ENCODE measurements around the gene IL10. TPM values are rescaled to one million over a fixed set of nuclear protein-coding genes. Genes with fewer than 3 reads are reported as not detected.

IL10 gene
- polyA plus RNA-seq, 2 donors = 0.12 to 0.51 TPM

DNA sequence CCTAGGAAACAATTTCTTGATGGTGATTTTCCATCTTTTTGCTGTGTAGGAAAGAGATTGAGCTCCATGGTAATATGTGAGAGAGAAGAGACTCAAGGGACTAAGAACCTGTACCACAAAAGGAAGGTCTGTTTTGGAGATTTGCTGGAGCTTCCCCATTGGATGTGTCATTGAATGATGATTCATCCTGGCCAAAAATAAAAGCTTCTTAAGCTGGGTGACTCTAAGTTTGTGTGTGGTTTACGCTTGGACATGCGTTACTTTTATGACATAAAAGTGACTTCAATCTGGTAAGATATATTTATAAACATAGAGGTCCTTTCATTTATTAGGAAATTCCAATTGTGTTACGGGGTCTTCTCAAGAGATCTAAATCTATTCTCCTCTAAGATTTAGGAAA lies 19.2 kb downstream of the IL10 start:
- Histone ChIP-seq H3K4me3 (ENCODE audit: low read depth in 1 of 2, low read length in 2 of 2) (no peak overlapping the region), H3K36me3 (ENCODE audit: control insufficient read depth in 2 of 2, insufficient read depth in 2 of 2, low read length in 1 of 2) (no peaks in the 10 kb centered on the region), H3K27ac (ENCODE audit: low read depth in 2 of 2, low read length in 1 of 2) (no peak overlapping the region), H3K9me3 (ENCODE audit: control insufficient read depth in 2 of 2, insufficient read depth in 1 of 2, low read depth in 1 of 2, low read length in 1 of 2) (no peaks in the 10 kb centered on the region), H3K27me3 (ENCODE audit: control insufficient read depth in 1 of 2, insufficient read depth in 2 of 2, low read length in 2 of 2) (no peaks in the 10 kb centered on the region), H3K4me1 (ENCODE audit: control insufficient read depth in 2 of 2, insufficient read depth in 2 of 2, low read length in 1 of 2) (no peaks in the 10 kb centered on the region)
- WGBS, 2 donors = 74 to 81% methylated on average over 3 of the region's 3 CpGs

DNA sequence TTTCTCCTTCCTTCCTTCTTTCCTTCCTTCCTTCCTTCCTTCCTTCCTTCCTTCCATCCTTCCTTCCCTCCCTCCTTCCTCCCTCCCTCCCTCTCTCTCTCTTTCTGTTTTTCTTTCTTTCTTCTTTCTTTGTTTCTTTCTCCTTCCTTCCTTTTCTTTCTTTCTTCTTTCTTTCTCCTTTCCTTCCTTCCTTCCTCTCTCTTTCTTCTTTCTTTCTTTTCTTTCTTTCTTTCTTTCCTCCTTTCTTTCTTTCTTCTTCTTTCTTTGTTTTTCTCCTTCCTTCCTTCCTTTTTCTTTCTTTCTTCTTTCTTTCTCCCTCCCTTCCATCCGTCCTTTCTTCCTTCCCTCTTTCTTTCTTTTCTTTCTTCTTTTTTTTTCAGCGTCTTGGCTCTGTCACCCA lies 19.8 kb downstream of the IL10 start:
- no peaks in the 10 kb centered on the region for H3K9me3 ChIP-seq (ENCODE audit: control insufficient read depth in 2 of 2, insufficient read depth in 1 of 2, low read depth in 1 of 2, low read length in 1 of 2)

DNA sequence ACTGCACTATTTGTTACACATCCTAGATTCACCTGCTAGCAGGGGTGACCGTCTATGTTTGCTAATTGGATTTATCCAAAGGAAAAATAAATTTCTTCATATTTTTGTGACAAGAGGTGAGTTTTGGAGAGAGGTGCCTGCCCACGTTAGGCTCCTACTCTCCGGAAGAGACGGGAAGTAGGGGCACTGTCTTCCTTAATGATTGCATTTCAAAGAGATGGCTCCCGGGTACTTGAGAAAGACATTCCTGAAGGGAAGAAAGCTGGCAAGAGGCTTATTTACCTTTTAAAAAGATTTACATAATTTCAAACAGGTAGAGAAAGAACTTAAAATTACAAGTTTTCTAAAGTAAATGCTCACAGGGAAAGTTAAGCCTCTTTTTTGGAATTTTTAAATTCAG lies 20.4 kb downstream of the IL10 start:
- H3K4me3 ChIP-seq (ENCODE audit: low read depth in 1 of 2, low read length in 2 of 2) = no peak overlapping the region
- H3K36me3 ChIP-seq (ENCODE audit: control insufficient read depth in 2 of 2, insufficient read depth in 2 of 2, low read length in 1 of 2) = peaks cover 0 to 1% of the 10 kb centered on the region in 2 donors
- H3K9me3 ChIP-seq (ENCODE audit: control insufficient read depth in 2 of 2, insufficient read depth in 1 of 2, low read depth in 1 of 2, low read length in 1 of 2) = no peaks in the 10 kb centered on the region
- no peak overlapping the region for H3K27ac ChIP-seq (ENCODE audit: low read depth in 2 of 2, low read length in 1 of 2)
- no peaks in the 10 kb centered on the region for H3K27me3 ChIP-seq (ENCODE audit: control insufficient read depth in 1 of 2, insufficient read depth in 2 of 2, low read length in 2 of 2)
- H3K4me1 ChIP-seq (ENCODE audit: control insufficient read depth in 2 of 2, insufficient read depth in 2 of 2, low read length in 1 of 2) = no peaks in the 10 kb centered on the region
- 61 to 62% methylated on average over 5 of the region's 5 CpGs for WGBS, 2 donors

More for the DNA sequence above, 19.8 kb downstream of the IL10 start:
- no peak overlapping the region for H3K4me3 ChIP-seq (ENCODE audit: low read depth in 1 of 2, low read length in 2 of 2)
- no peaks in the 10 kb centered on the region for H3K36me3 ChIP-seq (ENCODE audit: control insufficient read depth in 2 of 2, insufficient read depth in 2 of 2, low read length in 1 of 2)
- no peak overlapping the region for H3K27ac ChIP-seq (ENCODE audit: low read depth in 2 of 2, low read length in 1 of 2)
- WGBS, 2 donors = 89 to 92% methylated on average over 2 of the region's 2 CpGs
- no peaks in the 10 kb centered on the region for H3K27me3 ChIP-seq (ENCODE audit: control insufficient read depth in 1 of 2, insufficient read depth in 2 of 2, low read length in 2 of 2)
- no peaks in the 10 kb centered on the region for H3K4me1 ChIP-seq (ENCODE audit: control insufficient read depth in 2 of 2, insufficient read depth in 2 of 2, low read length in 1 of 2)

DNA sequence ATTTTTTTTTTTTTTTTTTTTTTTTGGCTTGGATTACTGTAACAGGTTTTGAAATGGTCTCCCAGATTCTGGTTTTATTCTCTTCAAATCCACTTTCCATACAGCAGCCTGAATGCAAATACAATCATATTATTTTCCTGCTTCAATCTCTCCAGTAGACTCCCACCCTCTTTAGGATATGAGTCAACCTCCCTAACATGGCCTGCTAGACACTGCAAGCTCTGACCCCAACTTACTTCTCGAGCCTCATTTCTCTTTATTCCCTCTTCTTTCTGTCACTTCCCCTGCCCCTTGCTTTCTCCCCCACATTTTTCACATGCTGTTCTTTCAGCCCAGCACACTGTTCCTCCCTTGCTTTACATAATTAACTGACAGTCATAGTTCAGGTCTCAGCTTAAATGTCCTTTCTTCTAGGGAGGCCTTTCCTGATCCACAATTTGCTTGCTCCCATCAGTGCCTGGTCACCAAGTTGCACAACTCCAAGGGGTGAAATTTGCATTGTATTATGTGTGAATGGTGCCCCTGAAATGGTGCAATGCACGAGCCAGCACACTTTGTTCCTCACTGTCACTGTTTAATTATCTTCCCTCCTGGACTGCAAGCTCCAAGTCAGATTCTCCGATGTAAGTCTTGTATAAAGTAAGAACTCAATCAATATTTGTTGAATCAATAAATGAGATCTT lies 23.8 kb downstream of the IL10 start:
- no peaks in the 10 kb centered on the region for H3K9me3 ChIP-seq (ENCODE audit: control insufficient read depth in 2 of 2, insufficient read depth in 1 of 2, low read depth in 1 of 2, low read length in 1 of 2)
- 75 to 85% methylated on average over 3 of the region's 3 CpGs for WGBS, 2 donors

DNA sequence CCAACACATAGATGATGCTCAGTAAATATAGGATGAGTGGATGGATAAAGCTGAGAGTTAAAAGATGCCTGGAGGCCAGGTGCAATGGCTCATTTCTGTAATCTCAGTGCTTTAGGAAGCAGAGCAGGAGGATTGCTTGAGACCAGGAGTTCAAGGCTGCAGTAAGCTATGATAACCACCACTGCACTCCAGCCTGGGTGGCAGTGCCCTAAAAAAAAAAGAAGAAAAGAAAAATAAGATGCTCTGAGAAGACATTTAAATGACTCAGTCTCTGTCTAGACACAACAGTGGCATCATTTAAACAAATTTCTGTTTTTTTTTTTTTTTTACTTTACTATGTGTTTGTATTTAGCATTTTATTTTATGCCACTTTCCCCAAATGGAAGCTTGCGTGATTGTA lies 27.0 kb downstream of the IL10 start:
- Histone ChIP-seq H3K27ac (ENCODE audit: low read depth in 2 of 2, low read length in 1 of 2) (no peak overlapping the region), H3K27me3 (ENCODE audit: control insufficient read depth in 1 of 2, insufficient read depth in 2 of 2, low read length in 2 of 2) (no peaks in the 10 kb centered on the region), H3K36me3 (ENCODE audit: control insufficient read depth in 2 of 2, insufficient read depth in 2 of 2, low read length in 1 of 2) (peaks cover 0 to 1% of the 10 kb centered on the region in 2 donors), H3K9me3 (ENCODE audit: control insufficient read depth in 2 of 2, insufficient read depth in 1 of 2, low read depth in 1 of 2, low read length in 1 of 2) (no peaks in the 10 kb centered on the region), H3K4me3 (ENCODE audit: low read depth in 1 of 2, low read length in 2 of 2) (no peak overlapping the region), H3K4me1 (ENCODE audit: control insufficient read depth in 2 of 2, insufficient read depth in 2 of 2, low read length in 1 of 2) (no peaks in the 10 kb centered on the region)
- 95 to 97% methylated on average over 1 of the region's 1 CpG for WGBS, 2 donors

More for the DNA sequence above, 23.8 kb downstream of the IL10 start:
- Histone ChIP-seq H3K4me1 (ENCODE audit: control insufficient read depth in 2 of 2, insufficient read depth in 2 of 2, low read length in 1 of 2) (no peaks in the 10 kb centered on the region), H3K36me3 (ENCODE audit: control insufficient read depth in 2 of 2, insufficient read depth in 2 of 2, low read length in 1 of 2) (peaks cover 0 to 1% of the 10 kb centered on the region in 2 donors), H3K4me3 (ENCODE audit: low read depth in 1 of 2, low read length in 2 of 2) (no peak overlapping the region), H3K27ac (ENCODE audit: low read depth in 2 of 2, low read length in 1 of 2) (no peak overlapping the region), H3K27me3 (ENCODE audit: control insufficient read depth in 1 of 2, insufficient read depth in 2 of 2, low read length in 2 of 2) (no peaks in the 10 kb centered on the region)

DNA sequence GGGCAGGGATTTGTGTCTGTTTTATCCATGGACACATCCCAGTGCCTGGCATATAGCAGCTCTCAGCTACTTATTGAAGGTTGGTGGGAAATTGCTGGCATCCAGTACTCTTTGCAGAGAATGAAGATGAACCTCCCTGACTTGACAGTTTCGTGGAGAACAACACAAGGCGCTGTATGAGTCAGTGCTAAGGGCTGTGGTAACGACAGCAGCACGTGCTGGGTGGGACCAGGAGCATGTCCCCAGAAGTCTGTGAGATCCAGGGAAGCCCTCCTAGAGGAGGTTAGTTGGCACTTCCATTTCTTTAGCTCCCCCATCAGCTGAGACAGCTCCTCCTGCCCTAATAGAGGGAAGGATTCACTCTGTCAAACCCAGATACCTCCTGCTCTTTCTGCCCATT lies 27.6 kb downstream of the IL10 start:
- Histone ChIP-seq H3K27ac (ENCODE audit: low read depth in 2 of 2, low read length in 1 of 2) (no peak overlapping the region), H3K36me3 (ENCODE audit: control insufficient read depth in 2 of 2, insufficient read depth in 2 of 2, low read length in 1 of 2) (peaks cover 0 to 1% of the 10 kb centered on the region in 2 donors), H3K4me1 (ENCODE audit: control insufficient read depth in 2 of 2, insufficient read depth in 2 of 2, low read length in 1 of 2) (no peaks in the 10 kb centered on the region), H3K9me3 (ENCODE audit: control insufficient read depth in 2 of 2, insufficient read depth in 1 of 2, low read depth in 1 of 2, low read length in 1 of 2) (no peaks in the 10 kb centered on the region), H3K4me3 (ENCODE audit: low read depth in 1 of 2, low read length in 2 of 2) (no peak overlapping the region), H3K27me3 (ENCODE audit: control insufficient read depth in 1 of 2, insufficient read depth in 2 of 2, low read length in 2 of 2) (no peaks in the 10 kb centered on the region)
- WGBS, 2 donors = 54 to 63% methylated on average over 4 of the region's 4 CpGs

DNA sequence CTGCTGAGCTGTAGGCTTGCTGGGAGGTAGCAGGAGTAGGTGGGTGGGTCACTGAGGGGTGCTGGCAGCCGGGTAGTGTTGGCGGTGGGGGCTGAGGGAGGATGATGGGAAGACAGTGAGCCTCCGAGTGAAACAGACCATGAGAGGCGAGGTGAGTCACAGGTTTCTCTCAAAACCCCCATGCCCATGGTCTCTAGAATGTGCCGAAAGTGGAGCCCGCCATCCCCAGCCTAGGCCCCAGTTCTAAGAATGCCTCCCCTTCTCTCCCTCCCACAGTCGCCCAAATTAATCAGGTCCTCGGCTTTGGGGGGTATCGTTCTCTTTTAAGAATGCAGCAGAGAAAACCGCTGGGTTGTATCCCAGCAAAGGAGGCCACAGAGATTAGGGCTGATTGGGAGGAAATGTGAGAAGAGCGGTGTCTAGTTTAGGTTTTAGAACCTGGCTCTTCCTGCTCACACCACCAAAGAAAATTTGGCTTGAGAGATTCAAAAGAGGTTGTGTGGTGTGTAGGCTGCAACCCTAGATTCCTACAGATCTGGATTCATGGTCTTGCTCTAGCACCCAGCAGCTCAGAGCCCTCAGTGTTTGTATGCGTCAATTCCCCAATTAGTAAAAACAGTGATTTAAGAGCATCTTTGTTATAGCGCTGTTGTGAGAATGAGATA lies 29.4 kb downstream of the IL10 start:
- WGBS, 2 donors = 65 to 71% methylated on average over 13 of the region's 13 CpGs
- H3K27me3 ChIP-seq (ENCODE audit: control insufficient read depth in 1 of 2, insufficient read depth in 2 of 2, low read length in 2 of 2) = no peaks in the 10 kb centered on the region
- peaks cover 0 to 3% of the 10 kb centered on the region in 2 donors for H3K4me1 ChIP-seq (ENCODE audit: control insufficient read depth in 2 of 2, insufficient read depth in 2 of 2, low read length in 1 of 2)
- H3K4me3 ChIP-seq (ENCODE audit: low read depth in 1 of 2, low read length in 2 of 2) = no peak overlapping the region
- H3K36me3 ChIP-seq (ENCODE audit: control insufficient read depth in 2 of 2, insufficient read depth in 2 of 2, low read length in 1 of 2) = peaks cover 0 to 1% of the 10 kb centered on the region in 2 donors
- H3K27ac ChIP-seq (ENCODE audit: low read depth in 2 of 2, low read length in 1 of 2) = no peak overlapping the region
- no peaks in the 10 kb centered on the region for H3K9me3 ChIP-seq (ENCODE audit: control insufficient read depth in 2 of 2, insufficient read depth in 1 of 2, low read depth in 1 of 2, low read length in 1 of 2)

DNA sequence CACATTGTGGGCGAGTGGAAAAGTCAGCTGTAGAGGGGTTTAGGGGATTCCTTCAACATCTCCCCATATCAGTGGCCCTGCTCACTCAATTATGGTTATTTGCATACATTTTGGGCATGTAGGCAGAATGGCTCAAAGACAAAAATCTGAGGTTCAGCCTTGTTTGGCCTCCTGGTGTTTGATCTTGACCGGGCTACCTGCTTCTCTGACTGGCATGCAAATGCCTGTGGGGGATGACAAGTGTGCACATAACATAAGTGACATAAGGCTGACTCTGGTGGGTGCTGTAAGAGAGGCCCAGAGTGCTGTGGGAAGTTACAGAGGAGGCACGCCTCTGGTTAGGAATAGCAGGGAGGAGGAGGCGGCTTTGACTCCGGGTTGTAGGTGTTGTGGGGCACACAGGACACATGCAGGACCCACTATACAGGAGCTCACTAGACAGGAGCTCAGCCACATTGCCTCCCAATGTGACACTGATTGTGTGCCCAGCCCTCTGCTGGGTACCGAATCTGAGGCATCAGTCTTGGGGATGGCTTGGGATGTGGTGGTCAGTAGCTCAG lies 31.1 kb downstream of the IL10 start:
- Histone ChIP-seq H3K4me1 (ENCODE audit: control insufficient read depth in 2 of 2, insufficient read depth in 2 of 2, low read length in 1 of 2) (peaks cover 0 to 3% of the 10 kb centered on the region in 2 donors), H3K27ac (ENCODE audit: low read depth in 2 of 2, low read length in 1 of 2) (no peak overlapping the region), H3K4me3 (ENCODE audit: low read depth in 1 of 2, low read length in 2 of 2) (no peak overlapping the region), H3K36me3 (ENCODE audit: control insufficient read depth in 2 of 2, insufficient read depth in 2 of 2, low read length in 1 of 2) (no peaks in the 10 kb centered on the region), H3K27me3 (ENCODE audit: control insufficient read depth in 1 of 2, insufficient read depth in 2 of 2, low read length in 2 of 2) (no peaks in the 10 kb centered on the region), H3K9me3 (ENCODE audit: control insufficient read depth in 2 of 2, insufficient read depth in 1 of 2, low read depth in 1 of 2, low read length in 1 of 2) (no peaks in the 10 kb centered on the region)
- WGBS, 2 donors = 88 to 94% methylated on average over 6 of the region's 6 CpGs

DNA sequence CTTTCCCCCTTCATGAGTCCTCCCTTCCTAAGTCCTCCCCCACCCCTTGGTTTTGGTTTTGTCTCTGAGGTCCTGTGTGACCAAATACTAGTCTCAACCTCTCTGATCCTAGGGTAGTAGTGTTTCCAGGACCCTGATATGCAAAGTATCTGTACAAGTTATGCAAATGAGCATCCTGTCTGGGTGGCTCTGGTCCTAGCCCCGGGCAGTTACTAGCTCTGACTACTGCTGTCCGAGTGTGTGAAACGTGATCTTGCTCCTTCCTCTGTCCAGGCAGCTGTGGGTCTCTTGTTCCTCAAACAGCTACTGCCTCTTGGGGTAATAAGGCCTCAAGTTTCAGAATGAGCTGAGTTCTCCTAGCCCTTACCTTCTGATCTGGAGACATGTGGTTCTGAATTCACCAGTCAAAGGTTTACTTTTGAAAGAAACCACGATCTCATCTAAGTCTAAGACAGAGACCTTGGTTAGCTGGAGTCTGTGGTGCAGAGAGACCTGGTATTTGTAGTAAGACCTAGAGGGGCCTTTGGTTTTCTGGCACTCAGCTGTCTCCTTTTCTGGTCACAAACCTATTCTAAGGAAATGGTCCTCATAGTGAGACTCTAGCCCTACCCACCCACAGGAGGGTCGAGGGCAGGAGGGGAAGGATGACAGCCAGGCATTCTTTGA lies 32.8 kb downstream of the IL10 start:
- Histone ChIP-seq H3K4me3 (ENCODE audit: low read depth in 1 of 2, low read length in 2 of 2) (no peak overlapping the region), H3K4me1 (ENCODE audit: control insufficient read depth in 2 of 2, insufficient read depth in 2 of 2, low read length in 1 of 2) (peaks cover 0 to 3% of the 10 kb centered on the region in 2 donors), H3K36me3 (ENCODE audit: control insufficient read depth in 2 of 2, insufficient read depth in 2 of 2, low read length in 1 of 2) (peaks cover 0 to 4% of the 10 kb centered on the region in 2 donors), H3K9me3 (ENCODE audit: control insufficient read depth in 2 of 2, insufficient read depth in 1 of 2, low read depth in 1 of 2, low read length in 1 of 2) (no peaks in the 10 kb centered on the region), H3K27ac (ENCODE audit: low read depth in 2 of 2, low read length in 1 of 2) (peak overlapping the region in 1 of 2 donors; percentile 16), H3K27me3 (ENCODE audit: control insufficient read depth in 1 of 2, insufficient read depth in 2 of 2, low read length in 2 of 2) (no peaks in the 10 kb centered on the region)
- 38 to 40% methylated on average over 5 of the region's 5 CpGs for WGBS, 2 donors
